Measurements from ENCODE around the gene IL19. TPM values are rescaled to one million over a fixed set of nuclear protein-coding genes. Genes with fewer than 3 reads are reported as not detected.

Gene IL19
- total and polyA plus RNA-seq, 2 donors from 2014 or later, result 0.41 to 3.6 TPM

GRCh38 chr1:206786212-206786886 lies 15.8 kb downstream of the IL19 start:
- no peaks in the 10 kb centered on the region for H3K4me1 ChIP-seq (ENCODE audit: control insufficient read depth in 2 of 3, insufficient read depth in 2 of 3, low read depth in 1 of 3, low read length in 3 of 3)
- H3K9me3 ChIP-seq (ENCODE audit: control insufficient read depth in 2 of 3, insufficient read depth in 1 of 3, low read length in 3 of 3), result no peaks in the 10 kb centered on the region
- no peak overlapping the region for H3K4me3 ChIP-seq (ENCODE audit: low read length in 3 of 3)
- H3K27me3 ChIP-seq (ENCODE audit: control insufficient read depth, insufficient read depth, low read length), result no peaks in the 10 kb centered on the region
- intact Hi-C loops (cut with DNase I), result no loop called here
- DNase-seq, result no peak
- no peak overlapping the region for H3K9ac ChIP-seq (ENCODE audit: low read length in 3 of 3)
- TF ChIP-seq CTCF (IDR thresholded peaks at IDR 0.05; ENCODE audit: borderline replicate concordance, extremely low read depth, insufficient read depth), result no peak
- H3K36me3 ChIP-seq (ENCODE audit: control insufficient read depth in 2 of 3, insufficient read depth in 3 of 3, low read length in 3 of 3), result no peaks in the 10 kb centered on the region
- no peak overlapping the region for H3K27ac ChIP-seq (ENCODE audit: low read depth in 2 of 2, low read length in 2 of 2)
- FAIRE-seq, result no peak

- DNase-seq (no peak), FAIRE-seq (no peak)
- intact Hi-C loops (cut with DNase I), result no loop called here
Measured at GRCh38 chr1:206787891-206788290, 17.3 kb downstream of the IL19 start.

GRCh38 chr1:206788487-206789050 lies 18.0 kb downstream of the IL19 start:
- no peaks in the 10 kb centered on the region for H3K4me1 ChIP-seq (ENCODE audit: control insufficient read depth in 2 of 3, insufficient read depth in 2 of 3, low read depth in 1 of 3, low read length in 3 of 3)
- FAIRE-seq, result no peak

More at GRCh38 chr1:206787891-206788290, 17.3 kb downstream of the IL19 start:
- Histone ChIP-seq H3K4me1 (ENCODE audit: control insufficient read depth in 2 of 3, insufficient read depth in 2 of 3, low read depth in 1 of 3, low read length in 3 of 3) (no peaks in the 10 kb centered on the region), H3K9me3 (ENCODE audit: control insufficient read depth in 2 of 3, insufficient read depth in 1 of 3, low read length in 3 of 3) (no peaks in the 10 kb centered on the region), H3K27me3 (ENCODE audit: control insufficient read depth, insufficient read depth, low read length) (no peaks in the 10 kb centered on the region), H3K9ac (ENCODE audit: low read length in 3 of 3) (no peak overlapping the region), H3K27ac (ENCODE audit: low read depth in 2 of 2, low read length in 2 of 2) (no peak overlapping the region), H3K4me3 (ENCODE audit: low read length in 3 of 3) (no peak overlapping the region), H3K36me3 (ENCODE audit: control insufficient read depth in 2 of 3, insufficient read depth in 3 of 3, low read length in 3 of 3) (no peaks in the 10 kb centered on the region)
- no peak for TF ChIP-seq CTCF (IDR thresholded peaks at IDR 0.05; ENCODE audit: borderline replicate concordance, extremely low read depth, insufficient read depth)

More at GRCh38 chr1:206788487-206789050, 18.0 kb downstream of the IL19 start:
- no peak for TF ChIP-seq CTCF (IDR thresholded peaks at IDR 0.05; ENCODE audit: borderline replicate concordance, extremely low read depth, insufficient read depth)
- Histone ChIP-seq H3K9ac (ENCODE audit: low read length in 3 of 3) (no peak overlapping the region), H3K4me3 (ENCODE audit: low read length in 3 of 3) (no peak overlapping the region), H3K27ac (ENCODE audit: low read depth in 2 of 2, low read length in 2 of 2) (no peak overlapping the region), H3K36me3 (ENCODE audit: control insufficient read depth in 2 of 3, insufficient read depth in 3 of 3, low read length in 3 of 3) (no peaks in the 10 kb centered on the region), H3K9me3 (ENCODE audit: control insufficient read depth in 2 of 3, insufficient read depth in 1 of 3, low read length in 3 of 3) (no peaks in the 10 kb centered on the region), H3K27me3 (ENCODE audit: control insufficient read depth, insufficient read depth, low read length) (no peaks in the 10 kb centered on the region)
- intact Hi-C loops (cut with DNase I), result no loop called here
- no peak for DNase-seq
